HepG2 (cell line): Measurements from ENCODE around the gene TSEN54. TPM values are rescaled to one million over a fixed set of nuclear protein-coding genes. Genes with fewer than 3 reads are reported as not detected.
A peak's percentile ranks its signal among the peaks of the same experiment; 100 is the strongest.

Experiments
- TEAD3 ChIP-seq: optimal IDR thresholded peaks from 2 replicates; pipeline ENCODE3; 2016; ENCODE audit warnings: borderline replicate concordance
- ZBTB2 ChIP-seq: sonication (generic); formaldehyde crosslinking; IDR thresholded peaks from 2 replicates; pipeline ENCODE4 v1.8.0; 2022; ENCODE audit warnings: low read depth, missing genetic modification reagents
- ZNF576 ChIP-seq: sonication (generic); formaldehyde crosslinking; IDR thresholded peaks from 2 replicates; pipeline ENCODE4 v1.4.0; 2020; ENCODE audit warnings: mild to moderate bottlenecking, missing genetic modification reagents
- ZNF674 ChIP-seq: sonication (generic); formaldehyde crosslinking; IDR thresholded peaks from 2 replicates; pipeline ENCODE4 v1.5.0; 2020; ENCODE audit warnings: low read depth, mild to moderate bottlenecking, missing genetic modification reagents
- polyA plus RNA-seq, 8 experiments: library from polyadenylated mRNA; depleted of rRNA in 3 of 8; stranded (reverse) in 7 of 8; unstranded in 1 of 8; fragments of >200 nt; fragmentation: Illumina TruSeq in 4 of 8; extraction: Trizol in 4 of 8; gene quantifications; 2 replicates each; pipeline versions ENCODE4 v1.2.1 to v1.2.3, GENCODE V29; 2011 to 2016; ENCODE audit warnings: low read depth in 4 of 8, missing spikeins in 1 of 8, mixed read lengths in 1 of 8; ENCODE audit not compliant: insufficient read depth in 1 of 8
- total RNA-seq, 5 experiments: library from RNA; depleted of rRNA; stranded (reverse); fragments of >200 nt; fragmentation: Illumina TruSeq; extraction: Trizol; gene quantifications; 2 replicates each; pipeline ENCODE4 v1.2.3, GENCODE V29; 2016; ENCODE audit warnings: low read depth in 1 of 5
- TF ChIP-seq, protein P1 (sequence below): IDR thresholded peaks from 2 replicates; pipeline ENCODE4 v1.6.1; 2016; ENCODE audit warnings: low read depth, missing genetic modification reagents, missing compliant biosample characterization
- TF ChIP-seq, protein P2 (sequence below): sonication (generic); formaldehyde crosslinking; conservative IDR thresholded peaks from 2 replicates; pipeline ENCODE4 v1.8.0; 2022; ENCODE audit warnings: mild to moderate bottlenecking, moderate library complexity, missing genetic modification reagents
- TF ChIP-seq, protein P3 (sequence below), 2 experiments: fragments of 450-650 bp in 1 of 2; sonication (generic) in 1 of 2; formaldehyde crosslinking in 1 of 2; IDR thresholded peaks; 2 replicates each; pipeline versions ENCODE4 v1.6.1 to v1.8.0; 2016 to 2022; ENCODE audit warnings: antibody characterized with exemption in 1 of 2, mild to moderate bottlenecking in 1 of 2, missing genetic modification reagents in 1 of 2

The TSEN54 gene
- total and polyA plus RNA-seq, 2 of the 13 experiments (the other 11 are each of a cell fraction or from before 2014, with no cell fraction given), result 62.9 to 63.3 TPM

GRCh38 chr17:75511610-75512575, 4.4 kb upstream of the TSEN54 start (continued):
- TF ChIP-seq, protein P1, sequence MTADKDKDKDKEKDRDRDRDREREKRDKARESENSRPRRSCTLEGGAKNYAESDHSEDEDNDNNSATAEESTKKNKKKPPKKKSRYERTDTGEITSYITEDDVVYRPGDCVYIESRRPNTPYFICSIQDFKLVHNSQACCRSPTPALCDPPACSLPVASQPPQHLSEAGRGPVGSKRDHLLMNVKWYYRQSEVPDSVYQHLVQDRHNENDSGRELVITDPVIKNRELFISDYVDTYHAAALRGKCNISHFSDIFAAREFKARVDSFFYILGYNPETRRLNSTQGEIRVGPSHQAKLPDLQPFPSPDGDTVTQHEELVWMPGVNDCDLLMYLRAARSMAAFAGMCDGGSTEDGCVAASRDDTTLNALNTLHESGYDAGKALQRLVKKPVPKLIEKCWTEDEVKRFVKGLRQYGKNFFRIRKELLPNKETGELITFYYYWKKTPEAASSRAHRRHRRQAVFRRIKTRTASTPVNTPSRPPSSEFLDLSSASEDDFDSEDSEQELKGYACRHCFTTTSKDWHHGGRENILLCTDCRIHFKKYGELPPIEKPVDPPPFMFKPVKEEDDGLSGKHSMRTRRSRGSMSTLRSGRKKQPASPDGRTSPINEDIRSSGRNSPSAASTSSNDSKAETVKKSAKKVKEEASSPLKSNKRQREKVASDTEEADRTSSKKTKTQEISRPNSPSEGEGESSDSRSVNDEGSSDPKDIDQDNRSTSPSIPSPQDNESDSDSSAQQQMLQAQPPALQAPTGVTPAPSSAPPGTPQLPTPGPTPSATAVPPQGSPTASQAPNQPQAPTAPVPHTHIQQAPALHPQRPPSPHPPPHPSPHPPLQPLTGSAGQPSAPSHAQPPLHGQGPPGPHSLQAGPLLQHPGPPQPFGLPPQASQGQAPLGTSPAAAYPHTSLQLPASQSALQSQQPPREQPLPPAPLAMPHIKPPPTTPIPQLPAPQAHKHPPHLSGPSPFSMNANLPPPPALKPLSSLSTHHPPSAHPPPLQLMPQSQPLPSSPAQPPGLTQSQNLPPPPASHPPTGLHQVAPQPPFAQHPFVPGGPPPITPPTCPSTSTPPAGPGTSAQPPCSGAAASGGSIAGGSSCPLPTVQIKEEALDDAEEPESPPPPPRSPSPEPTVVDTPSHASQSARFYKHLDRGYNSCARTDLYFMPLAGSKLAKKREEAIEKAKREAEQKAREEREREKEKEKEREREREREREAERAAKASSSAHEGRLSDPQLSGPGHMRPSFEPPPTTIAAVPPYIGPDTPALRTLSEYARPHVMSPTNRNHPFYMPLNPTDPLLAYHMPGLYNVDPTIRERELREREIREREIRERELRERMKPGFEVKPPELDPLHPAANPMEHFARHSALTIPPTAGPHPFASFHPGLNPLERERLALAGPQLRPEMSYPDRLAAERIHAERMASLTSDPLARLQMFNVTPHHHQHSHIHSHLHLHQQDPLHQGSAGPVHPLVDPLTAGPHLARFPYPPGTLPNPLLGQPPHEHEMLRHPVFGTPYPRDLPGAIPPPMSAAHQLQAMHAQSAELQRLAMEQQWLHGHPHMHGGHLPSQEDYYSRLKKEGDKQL (CRISPR knock-in tag), result peak; percentile 78
- TF ChIP-seq, protein P2, sequence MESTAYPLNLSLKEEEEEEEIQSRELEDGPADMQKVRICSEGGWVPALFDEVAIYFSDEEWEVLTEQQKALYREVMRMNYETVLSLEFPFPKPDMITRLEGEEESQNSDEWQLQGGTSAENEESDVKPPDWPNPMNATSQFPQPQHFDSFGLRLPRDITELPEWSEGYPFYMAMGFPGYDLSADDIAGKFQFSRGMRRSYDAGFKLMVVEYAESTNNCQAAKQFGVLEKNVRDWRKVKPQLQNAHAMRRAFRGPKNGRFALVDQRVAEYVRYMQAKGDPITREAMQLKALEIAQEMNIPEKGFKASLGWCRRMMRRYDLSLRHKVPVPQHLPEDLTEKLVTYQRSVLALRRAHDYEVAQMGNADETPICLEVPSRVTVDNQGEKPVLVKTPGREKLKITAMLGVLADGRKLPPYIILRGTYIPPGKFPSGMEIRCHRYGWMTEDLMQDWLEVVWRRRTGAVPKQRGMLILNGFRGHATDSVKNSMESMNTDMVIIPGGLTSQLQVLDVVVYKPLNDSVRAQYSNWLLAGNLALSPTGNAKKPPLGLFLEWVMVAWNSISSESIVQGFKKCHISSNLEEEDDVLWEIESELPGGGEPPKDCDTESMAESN (CRISPR knock-in tag), result peak; percentile 95
- TF ChIP-seq ZBTB2 (CRISPR knock-in tag) (no peak), ZNF576 (CRISPR knock-in tag) (0 out of 2 replicates have a peak, but pooled peaks have one; percentile 68), TEAD3 (CRISPR knock-in tag) (peak; percentile 64), ZNF674 (CRISPR knock-in tag) (no peak)
- TF ChIP-seq, protein P3, sequence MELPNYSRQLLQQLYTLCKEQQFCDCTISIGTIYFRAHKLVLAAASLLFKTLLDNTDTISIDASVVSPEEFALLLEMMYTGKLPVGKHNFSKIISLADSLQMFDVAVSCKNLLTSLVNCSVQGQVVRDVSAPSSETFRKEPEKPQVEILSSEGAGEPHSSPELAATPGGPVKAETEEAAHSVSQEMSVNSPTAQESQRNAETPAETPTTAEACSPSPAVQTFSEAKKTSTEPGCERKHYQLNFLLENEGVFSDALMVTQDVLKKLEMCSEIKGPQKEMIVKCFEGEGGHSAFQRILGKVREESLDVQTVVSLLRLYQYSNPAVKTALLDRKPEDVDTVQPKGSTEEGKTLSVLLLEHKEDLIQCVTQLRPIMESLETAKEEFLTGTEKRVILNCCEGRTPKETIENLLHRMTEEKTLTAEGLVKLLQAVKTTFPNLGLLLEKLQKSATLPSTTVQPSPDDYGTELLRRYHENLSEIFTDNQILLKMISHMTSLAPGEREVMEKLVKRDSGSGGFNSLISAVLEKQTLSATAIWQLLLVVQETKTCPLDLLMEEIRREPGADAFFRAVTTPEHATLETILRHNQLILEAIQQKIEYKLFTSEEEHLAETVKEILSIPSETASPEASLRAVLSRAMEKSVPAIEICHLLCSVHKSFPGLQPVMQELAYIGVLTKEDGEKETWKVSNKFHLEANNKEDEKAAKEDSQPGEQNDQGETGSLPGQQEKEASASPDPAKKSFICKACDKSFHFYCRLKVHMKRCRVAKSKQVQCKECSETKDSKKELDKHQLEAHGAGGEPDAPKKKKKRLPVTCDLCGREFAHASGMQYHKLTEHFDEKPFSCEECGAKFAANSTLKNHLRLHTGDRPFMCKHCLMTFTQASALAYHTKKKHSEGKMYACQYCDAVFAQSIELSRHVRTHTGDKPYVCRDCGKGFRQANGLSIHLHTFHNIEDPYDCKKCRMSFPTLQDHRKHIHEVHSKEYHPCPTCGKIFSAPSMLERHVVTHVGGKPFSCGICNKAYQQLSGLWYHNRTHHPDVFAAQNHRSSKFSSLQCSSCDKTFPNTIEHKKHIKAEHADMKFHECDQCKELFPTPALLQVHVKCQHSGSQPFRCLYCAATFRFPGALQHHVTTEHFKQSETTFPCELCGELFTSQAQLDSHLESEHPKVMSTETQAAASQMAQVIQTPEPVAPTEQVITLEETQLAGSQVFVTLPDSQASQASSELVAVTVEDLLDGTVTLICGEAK (IDR thresholded peaks at IDR 0.05), result no peak
- TF ChIP-seq, protein P3 (CRISPR knock-in tag; IDR thresholded peaks at IDR 0.05), result peak; percentile 44; the same call in 1 of the 2 replicates
